Lower leg skin (tissue), 3 donors: ENCODE data around the gene CLASP1.

Experiments used
- POLR2A ChIP-seq, 2 donors: fragments of 450-650 bp; IDR thresholded peaks; one replicate each; pipeline ENCODE4 v1.6.1; 2016 to 2017; ENCODE audit warnings: antibody characterized with exemption in 2 of 2, mild to moderate bottlenecking in 1 of 2, moderate library complexity in 1 of 2
- TF ChIP-seq, protein P1 (sequence below), 3 donors: fragments of 450-650 bp; IDR thresholded peaks; one replicate each; pipeline ENCODE4 v1.5.1; 2016; ENCODE audit warnings: antibody characterized with exemption in 3 of 3, mild to moderate bottlenecking in 3 of 3, moderate library complexity in 2 of 3

DNA sequence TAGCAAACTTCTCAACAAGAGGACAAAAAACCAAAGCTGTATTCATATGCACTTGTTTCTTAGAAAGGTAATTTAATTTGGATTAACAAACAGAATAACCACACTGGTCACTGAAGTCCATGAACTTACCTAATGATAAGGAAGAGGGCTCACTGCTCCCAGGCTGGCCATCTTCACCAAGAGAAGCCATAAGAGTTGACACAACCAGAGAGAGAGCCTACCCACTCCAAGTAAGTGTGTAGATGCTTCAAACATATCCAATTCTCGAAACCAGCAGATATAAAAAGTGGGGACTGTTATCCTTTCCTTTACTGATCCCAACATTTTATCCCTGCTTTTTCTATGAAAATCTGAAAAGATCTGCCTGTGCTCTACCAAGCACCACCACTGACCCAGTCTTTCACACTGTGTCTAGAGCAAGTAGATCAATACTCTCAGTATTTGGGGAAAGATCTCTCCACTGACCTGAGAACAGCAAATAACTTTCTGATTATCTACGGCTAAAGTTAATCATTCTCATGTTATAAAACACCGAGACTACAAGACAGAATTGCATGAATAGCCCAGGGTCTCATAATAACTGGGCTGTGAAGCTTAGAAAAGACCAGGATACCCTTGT, 230.1 kb downstream of the CLASP1 start:
- TF ChIP-seq, protein P1, sequence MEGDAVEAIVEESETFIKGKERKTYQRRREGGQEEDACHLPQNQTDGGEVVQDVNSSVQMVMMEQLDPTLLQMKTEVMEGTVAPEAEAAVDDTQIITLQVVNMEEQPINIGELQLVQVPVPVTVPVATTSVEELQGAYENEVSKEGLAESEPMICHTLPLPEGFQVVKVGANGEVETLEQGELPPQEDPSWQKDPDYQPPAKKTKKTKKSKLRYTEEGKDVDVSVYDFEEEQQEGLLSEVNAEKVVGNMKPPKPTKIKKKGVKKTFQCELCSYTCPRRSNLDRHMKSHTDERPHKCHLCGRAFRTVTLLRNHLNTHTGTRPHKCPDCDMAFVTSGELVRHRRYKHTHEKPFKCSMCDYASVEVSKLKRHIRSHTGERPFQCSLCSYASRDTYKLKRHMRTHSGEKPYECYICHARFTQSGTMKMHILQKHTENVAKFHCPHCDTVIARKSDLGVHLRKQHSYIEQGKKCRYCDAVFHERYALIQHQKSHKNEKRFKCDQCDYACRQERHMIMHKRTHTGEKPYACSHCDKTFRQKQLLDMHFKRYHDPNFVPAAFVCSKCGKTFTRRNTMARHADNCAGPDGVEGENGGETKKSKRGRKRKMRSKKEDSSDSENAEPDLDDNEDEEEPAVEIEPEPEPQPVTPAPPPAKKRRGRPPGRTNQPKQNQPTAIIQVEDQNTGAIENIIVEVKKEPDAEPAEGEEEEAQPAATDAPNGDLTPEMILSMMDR (IDR thresholded peaks at IDR 0.05), result no peak
- no peak for TF ChIP-seq POLR2A (IDR thresholded peaks at IDR 0.05)
